ENCODE measurements around the gene BHMT2. TPM values are rescaled to one million over a fixed set of nuclear protein-coding genes. Genes with fewer than 3 reads are reported as not detected.

BHMT2 gene
- total and polyA plus RNA-seq, 2 donors (not counting 3 experiments of a cell fraction or from before 2014, with no cell fraction given) = 0.71 to 0.92 TPM

- Histone ChIP-seq H3K4me3 (replicated peaks in 1 of 3; ENCODE audit: insufficient read depth in 1 of 3, low read depth in 1 of 3, low read length in 3 of 3) (no peak overlapping the region), H3K9me3 (replicated peaks; ENCODE audit: control insufficient read depth, insufficient read depth, low read length) (no peaks in the 10 kb centered on the region), H3K36me3 (ENCODE audit: control insufficient read depth in 2 of 2, extremely low read depth in 1 of 2, insufficient read depth in 2 of 2, low read length in 2 of 2) (no peaks in the 10 kb centered on the region), H3K9me1 (replicated peaks; ENCODE audit: control insufficient read depth, extremely low read depth, insufficient read depth, low read length) (no peaks in the 10 kb centered on the region), H3K27me3 (ENCODE audit: control insufficient read depth in 2 of 2, insufficient read depth in 2 of 2, low read length in 2 of 2) (peaks cover 2 to 19% of the 10 kb centered on the region in 2 experiments), H2AFZ (ENCODE audit: low read depth, low read length) (no peak overlapping the region), H3K79me2 (ENCODE audit: control insufficient read depth, insufficient read depth, low read length) (no peaks in the 10 kb centered on the region), H3K4me2 (ENCODE audit: insufficient read depth, low read length) (no peak overlapping the region), H3K9ac (replicated peaks; ENCODE audit: extremely low read depth, insufficient read depth, low read length) (no peak overlapping the region), H4K20me1 (replicated peaks; ENCODE audit: control insufficient read depth, extremely low read depth, insufficient read depth, low read length) (no peaks in the 10 kb centered on the region), H3K27ac (ENCODE audit: insufficient read depth, low read depth, low read length) (no peak overlapping the region), H3K4me1 (ENCODE audit: control insufficient read depth, extremely low read depth, insufficient read depth, low read length) (peaks cover 16% of the 10 kb centered on the region)
- no TSS peak for BruUV-seq (replicated peaks)
- ChIA-PET CTCF (interaction anchor here (1.0 to 13.1 kb wide), 22 partner anchors 8 to 1060 kb away, joined by 3 to 726 read pairs (median 11); partner anchors contain the start of genes ARSB and HOMER1), POLR2A (no interaction called here)
- DNase-seq (ENCODE audit: low read depth, low spot score) = no peak
- intact Hi-C loops (cut with micrococcal nuclease) (loop anchor here (2.0 to 5.0 kb wide), 3 partner anchors 213 to 1059 kb away; partner anchors contain the start of gene JMY), dilution Hi-C loops (cut with MboI; ENCODE audit: extremely low pct_ligation_motif_present, low sequenced_read_pairs) (no loop called here)
- FAIRE-seq = no peak
- TF ChIP-seq POLR2A (IDR thresholded peaks at IDR 0.05; ENCODE audit: low read depth, low read length) = no peak
- no peak for TF ChIP-seq CTCF (IDR thresholded peaks at IDR 0.05; ENCODE audit: extremely low read depth in 1 of 2, insufficient read depth in 1 of 2, low read depth in 1 of 2, low read length in 2 of 2)
- no peak for TF ChIP-seq EZH2 (IDR thresholded peaks at IDR 0.05; ENCODE audit: borderline replicate concordance, low read depth, low read length, severe bottlenecking)
These were observed 45.6 kb upstream of the BHMT2 start for GRCh38 chr5:79023947-79024346.

- Histone ChIP-seq H2AFZ (ENCODE audit: low read depth, low read length) (peak overlapping the region; percentile 89), H3K36me3 (ENCODE audit: control insufficient read depth in 2 of 2, extremely low read depth in 1 of 2, insufficient read depth in 2 of 2, low read length in 2 of 2) (no peaks in the 10 kb centered on the region), H3K27ac (ENCODE audit: insufficient read depth, low read depth, low read length) (no peak overlapping the region), H3K9me1 (replicated peaks; ENCODE audit: control insufficient read depth, extremely low read depth, insufficient read depth, low read length) (no peaks in the 10 kb centered on the region), H3K79me2 (ENCODE audit: control insufficient read depth, insufficient read depth, low read length) (no peaks in the 10 kb centered on the region), H3K27me3 (ENCODE audit: control insufficient read depth in 2 of 2, insufficient read depth in 2 of 2, low read length in 2 of 2) (peaks cover 2 to 19% of the 10 kb centered on the region in 2 experiments), H3K4me1 (ENCODE audit: control insufficient read depth, extremely low read depth, insufficient read depth, low read length) (peaks cover 16% of the 10 kb centered on the region), H3K4me3 (replicated peaks in 1 of 3; ENCODE audit: insufficient read depth in 1 of 3, low read depth in 1 of 3, low read length in 3 of 3) (peak overlapping the region in 2 of 3 experiments; percentile 14 to 15), H3K4me2 (ENCODE audit: insufficient read depth, low read length) (peak overlapping the region; percentile 61), H3K9ac (replicated peaks; ENCODE audit: extremely low read depth, insufficient read depth, low read length) (peak overlapping the region; percentile 8), H3K9me3 (replicated peaks; ENCODE audit: control insufficient read depth, insufficient read depth, low read length) (no peaks in the 10 kb centered on the region), H4K20me1 (replicated peaks; ENCODE audit: control insufficient read depth, extremely low read depth, insufficient read depth, low read length) (no peaks in the 10 kb centered on the region)
- DNase-seq (ENCODE audit: low read depth, low spot score) = peak; percentile 65
- TF ChIP-seq CTCF (IDR thresholded peaks at IDR 0.05; ENCODE audit: extremely low read depth in 1 of 2, insufficient read depth in 1 of 2, low read depth in 1 of 2, low read length in 2 of 2) (peak; percentile 79 to 86), FOS (IDR thresholded peaks at IDR 0.05; ENCODE audit: borderline replicate concordance, insufficient read depth, low read length) (no peak)
- POLR2A ChIA-PET = interaction anchor here (0.8 kb wide), 1 partner anchor 108 kb away, joined by 4 read pairs; no protein-coding TSS in a partner anchor
- no TSS peak for BruUV-seq (replicated peaks)
- CTCF ChIA-PET = interaction anchor here (0.6 to 13.1 kb wide), 98 partner anchors 9 to 1283 kb away, joined by 3 to 726 read pairs (median 4); partner anchors contain the start of genes ARSB, BHMT2, DMGDH and HOMER1
- FAIRE-seq = peak; percentile 12
- intact Hi-C loops (cut with micrococcal nuclease) = loop anchor here (1.0 to 2.0 kb wide), 5 partner anchors 85 to 1058 kb away; no protein-coding TSS in a partner anchor
- dilution Hi-C loops (cut with MboI; ENCODE audit: extremely low pct_ligation_motif_present, low sequenced_read_pairs) = no loop called here
These were observed 44.5 kb upstream of the BHMT2 start for GRCh38 chr5:79025054-79025472.
